NB4 (cell line): ENCODE data around the gene ZNF668.

ENCODE experiments used
- POLR2A ChIP-seq: IDR thresholded peaks from 2 replicates; pipeline ENCODE4 v1.6.1; 2011; ENCODE audit warnings: mild to moderate bottlenecking; ENCODE audit not compliant: insufficient read length; ENCODE audit errors: extremely low read depth
- TF ChIP-seq, protein P1 (sequence below): IDR thresholded peaks from 2 replicates; pipeline ENCODE4 v1.6.1; 2011; ENCODE audit warnings: low read depth, low read length
- TF ChIP-seq, protein P2 (sequence below): IDR thresholded peaks from one replicate; pipeline ENCODE4 v1.5.1; 2012; ENCODE audit warnings: low read depth, low read length

DNA sequence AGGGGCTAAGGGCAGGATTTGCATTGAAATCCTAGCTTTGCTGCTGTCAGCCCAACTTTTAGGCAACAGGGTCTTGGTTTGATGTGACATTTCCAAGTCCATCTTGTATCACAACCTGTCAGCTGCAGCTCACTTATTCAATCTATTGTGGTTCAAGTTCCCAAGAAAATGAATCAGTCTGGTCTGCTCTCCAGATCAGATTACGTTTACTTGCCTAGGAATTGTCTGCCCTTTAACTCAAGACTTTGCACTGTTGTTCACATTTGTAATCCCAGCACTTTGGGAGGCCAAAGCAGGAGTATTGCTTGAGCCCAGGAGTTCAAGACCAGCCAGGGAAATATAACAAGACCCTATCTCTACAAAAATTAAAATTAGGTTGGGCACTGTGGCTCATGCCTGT is 30.7 kb downstream of the ZNF668 start:
- TF ChIP-seq, protein P1, sequence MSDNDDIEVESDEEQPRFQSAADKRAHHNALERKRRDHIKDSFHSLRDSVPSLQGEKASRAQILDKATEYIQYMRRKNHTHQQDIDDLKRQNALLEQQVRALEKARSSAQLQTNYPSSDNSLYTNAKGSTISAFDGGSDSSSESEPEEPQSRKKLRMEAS, result no peak
- TF ChIP-seq, protein P2, sequence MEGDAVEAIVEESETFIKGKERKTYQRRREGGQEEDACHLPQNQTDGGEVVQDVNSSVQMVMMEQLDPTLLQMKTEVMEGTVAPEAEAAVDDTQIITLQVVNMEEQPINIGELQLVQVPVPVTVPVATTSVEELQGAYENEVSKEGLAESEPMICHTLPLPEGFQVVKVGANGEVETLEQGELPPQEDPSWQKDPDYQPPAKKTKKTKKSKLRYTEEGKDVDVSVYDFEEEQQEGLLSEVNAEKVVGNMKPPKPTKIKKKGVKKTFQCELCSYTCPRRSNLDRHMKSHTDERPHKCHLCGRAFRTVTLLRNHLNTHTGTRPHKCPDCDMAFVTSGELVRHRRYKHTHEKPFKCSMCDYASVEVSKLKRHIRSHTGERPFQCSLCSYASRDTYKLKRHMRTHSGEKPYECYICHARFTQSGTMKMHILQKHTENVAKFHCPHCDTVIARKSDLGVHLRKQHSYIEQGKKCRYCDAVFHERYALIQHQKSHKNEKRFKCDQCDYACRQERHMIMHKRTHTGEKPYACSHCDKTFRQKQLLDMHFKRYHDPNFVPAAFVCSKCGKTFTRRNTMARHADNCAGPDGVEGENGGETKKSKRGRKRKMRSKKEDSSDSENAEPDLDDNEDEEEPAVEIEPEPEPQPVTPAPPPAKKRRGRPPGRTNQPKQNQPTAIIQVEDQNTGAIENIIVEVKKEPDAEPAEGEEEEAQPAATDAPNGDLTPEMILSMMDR, result no peak
- TF ChIP-seq POLR2A, result no peak
